ENCODE data around the gene MLEC.

DNA sequence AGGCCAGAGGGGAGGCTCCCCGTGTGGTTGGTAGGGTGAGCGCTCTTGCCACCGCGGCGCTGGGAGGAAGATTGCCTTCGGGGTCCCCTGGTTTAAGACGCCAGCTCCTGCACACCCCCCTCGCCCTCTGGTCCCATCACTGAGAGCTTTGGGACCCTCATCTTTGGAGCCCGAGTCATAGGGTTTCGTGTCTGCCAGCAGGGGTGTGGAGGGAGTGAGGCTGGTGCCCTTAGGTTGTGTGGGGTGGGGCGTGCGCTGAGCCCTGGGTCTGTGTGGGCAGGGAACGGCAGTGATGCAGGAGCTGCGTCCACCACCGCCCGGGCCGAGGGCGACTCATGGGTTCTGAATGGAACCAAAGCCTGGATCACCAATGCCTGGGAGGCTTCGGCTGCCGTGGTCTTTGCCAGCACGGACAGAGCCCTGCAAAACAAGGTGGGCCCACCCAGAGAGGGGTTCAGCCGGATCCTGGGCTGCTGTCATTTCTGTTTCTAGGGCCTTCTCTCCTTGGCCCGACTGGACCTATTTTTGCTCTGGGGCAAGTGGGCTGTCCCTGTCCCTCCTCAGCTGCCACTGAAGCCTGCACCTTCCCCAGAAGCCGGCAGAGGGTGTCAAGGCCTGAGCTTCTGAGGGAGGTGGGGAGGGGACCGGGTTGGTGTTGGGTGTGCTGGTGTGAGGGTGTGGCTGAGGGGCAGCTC, 50.8 kb downstream of the MLEC start:
- no peak for TF ChIP-seq POLR2A (IDR thresholded peaks at IDR 0.05)
- TF ChIP-seq, protein P1, sequence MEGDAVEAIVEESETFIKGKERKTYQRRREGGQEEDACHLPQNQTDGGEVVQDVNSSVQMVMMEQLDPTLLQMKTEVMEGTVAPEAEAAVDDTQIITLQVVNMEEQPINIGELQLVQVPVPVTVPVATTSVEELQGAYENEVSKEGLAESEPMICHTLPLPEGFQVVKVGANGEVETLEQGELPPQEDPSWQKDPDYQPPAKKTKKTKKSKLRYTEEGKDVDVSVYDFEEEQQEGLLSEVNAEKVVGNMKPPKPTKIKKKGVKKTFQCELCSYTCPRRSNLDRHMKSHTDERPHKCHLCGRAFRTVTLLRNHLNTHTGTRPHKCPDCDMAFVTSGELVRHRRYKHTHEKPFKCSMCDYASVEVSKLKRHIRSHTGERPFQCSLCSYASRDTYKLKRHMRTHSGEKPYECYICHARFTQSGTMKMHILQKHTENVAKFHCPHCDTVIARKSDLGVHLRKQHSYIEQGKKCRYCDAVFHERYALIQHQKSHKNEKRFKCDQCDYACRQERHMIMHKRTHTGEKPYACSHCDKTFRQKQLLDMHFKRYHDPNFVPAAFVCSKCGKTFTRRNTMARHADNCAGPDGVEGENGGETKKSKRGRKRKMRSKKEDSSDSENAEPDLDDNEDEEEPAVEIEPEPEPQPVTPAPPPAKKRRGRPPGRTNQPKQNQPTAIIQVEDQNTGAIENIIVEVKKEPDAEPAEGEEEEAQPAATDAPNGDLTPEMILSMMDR (IDR thresholded peaks at IDR 0.05), result no peak
- TF ChIP-seq POLR2AphosphoS5 (IDR thresholded peaks at IDR 0.05; ENCODE audit: insufficient read depth in 1 of 2, low read depth in 1 of 2), result no peak
